Endothelial cell of umbilical vein (primary cell): ENCODE measurements around the gene PGBD2.

Source experiments
- POLR2A ChIP-seq: IDR thresholded peaks from 2 replicates; pipeline ENCODE4 v1.6.1; 2012; ENCODE audit warnings: low read depth, mild to moderate bottlenecking, control low read depth, low read length
- TF ChIP-seq, protein P1 (sequence below), 2 donors: IDR thresholded peaks; 1 replicate in 1 of 2; 2 replicates in 1 of 2; pipeline ENCODE4 v1.5.1; 2011; ENCODE audit warnings: low read length in 2 of 2, mild to moderate bottlenecking in 2 of 2, moderate library complexity in 2 of 2, control low read depth in 1 of 2, inconsistent platforms in 1 of 2, low read depth in 1 of 2; ENCODE audit not compliant: insufficient read depth in 1 of 2; ENCODE audit errors: extremely low read depth in 1 of 2

GRCh38 chr1:248900637-248901036 is 5.4 kb upstream of the PGBD2 start:
- TF ChIP-seq POLR2A: no peak
- TF ChIP-seq, protein P1, sequence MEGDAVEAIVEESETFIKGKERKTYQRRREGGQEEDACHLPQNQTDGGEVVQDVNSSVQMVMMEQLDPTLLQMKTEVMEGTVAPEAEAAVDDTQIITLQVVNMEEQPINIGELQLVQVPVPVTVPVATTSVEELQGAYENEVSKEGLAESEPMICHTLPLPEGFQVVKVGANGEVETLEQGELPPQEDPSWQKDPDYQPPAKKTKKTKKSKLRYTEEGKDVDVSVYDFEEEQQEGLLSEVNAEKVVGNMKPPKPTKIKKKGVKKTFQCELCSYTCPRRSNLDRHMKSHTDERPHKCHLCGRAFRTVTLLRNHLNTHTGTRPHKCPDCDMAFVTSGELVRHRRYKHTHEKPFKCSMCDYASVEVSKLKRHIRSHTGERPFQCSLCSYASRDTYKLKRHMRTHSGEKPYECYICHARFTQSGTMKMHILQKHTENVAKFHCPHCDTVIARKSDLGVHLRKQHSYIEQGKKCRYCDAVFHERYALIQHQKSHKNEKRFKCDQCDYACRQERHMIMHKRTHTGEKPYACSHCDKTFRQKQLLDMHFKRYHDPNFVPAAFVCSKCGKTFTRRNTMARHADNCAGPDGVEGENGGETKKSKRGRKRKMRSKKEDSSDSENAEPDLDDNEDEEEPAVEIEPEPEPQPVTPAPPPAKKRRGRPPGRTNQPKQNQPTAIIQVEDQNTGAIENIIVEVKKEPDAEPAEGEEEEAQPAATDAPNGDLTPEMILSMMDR (IDR thresholded peaks at IDR 0.05; ENCODE audit: extremely low read depth in 1 of 2, insufficient read depth in 1 of 2, low read depth in 1 of 2, low read length in 2 of 2): no peak
